GM23338 (cell line): ENCODE measurements around the gene LRIT1.
"Not testable (repeated sequence)": the region's sequence is repeated elsewhere in the genome, so short reads cannot be mapped to it uniquely, and the experiment has no call there.

ENCODE experiments used
- CTCF ChIP-seq, 2 experiments: fragments of 200-600 bp in 1 of 2; sonication (generic) in 1 of 2; conservative IDR thresholded peaks; 2 replicates each; pipeline versions ENCODE4 v1.5.1 to v1.6.1; 2016 to 2017; ENCODE audit warnings: antibody characterized with exemption in 2 of 2, low read depth in 2 of 2, mild to moderate bottlenecking in 2 of 2, moderate library complexity in 1 of 2
- ETS1 ChIP-seq: IDR thresholded peaks from 2 replicates; pipeline ENCODE4 v1.6.1; 2016; ENCODE audit warnings: antibody characterized with exemption
- EZH2 ChIP-seq: fragments of 200-600 bp; sonication (generic); IDR thresholded peaks from one replicate; pipeline ENCODE4 v1.8.0; 2017; ENCODE audit warnings: antibody characterized with exemption, mild to moderate bottlenecking, low read depth; ENCODE audit not compliant: unreplicated experiment
- EZH2phosphoT487 ChIP-seq: fragments of 200-600 bp; sonication (generic); IDR thresholded peaks from one replicate; pipeline ENCODE4 v1.8.1; 2018; ENCODE audit warnings: antibody characterized with exemption; ENCODE audit not compliant: unreplicated experiment
- JUNB ChIP-seq: IDR thresholded peaks from one replicate; pipeline ENCODE4 v1.6.1; 2016; ENCODE audit warnings: antibody characterized with exemption; ENCODE audit not compliant: unreplicated experiment
- NANOG ChIP-seq: IDR thresholded peaks from 2 replicates; pipeline ENCODE4 v1.6.1; 2016; ENCODE audit warnings: antibody characterized with exemption, borderline replicate concordance
- POLR2AphosphoS5 ChIP-seq: IDR thresholded peaks from 2 replicates; pipeline ENCODE4 v1.6.1; 2016; ENCODE audit warnings: antibody characterized with exemption, low read depth
- REST ChIP-seq: IDR thresholded peaks from one replicate; pipeline ENCODE4 v1.6.1; 2018; ENCODE audit warnings: antibody characterized with exemption; ENCODE audit not compliant: unreplicated experiment
- ZNF114 ChIP-seq: fragments of 250-450 bp; sonication (Bioruptor Pico); IDR thresholded peaks from 2 replicates; pipeline ENCODE4 v1.5.0; 2020; ENCODE audit warnings: mild to moderate bottlenecking, moderate library complexity
- ZNF331 ChIP-seq: fragments of 250-450 bp; sonication (Bioruptor Pico); IDR thresholded peaks from 2 replicates; pipeline ENCODE4 v1.5.0; 2020; ENCODE audit warnings: low read depth, mild to moderate bottlenecking, moderate library complexity

GRCh38 chr10:84279876-84280475, 38.6 kb upstream of the LRIT1 start:
- TF ChIP-seq EZH2; ETS1; CTCF (conservative IDR thresholded peaks at IDR 0.05; ENCODE audit: low read depth in 2 of 2); POLR2AphosphoS5; EZH2phosphoT487; REST; NANOG; ZNF114; ZNF331; JUNB: not testable (repeated sequence)
